Right lobe of liver (tissue), 6 donors: ENCODE measurements around the gene TCF25. TPM values are rescaled to one million over a fixed set of nuclear protein-coding genes. Genes with fewer than 3 reads are reported as not detected.

Experiments
- ATAC-seq, 4 donors: fragments of 200-7000 bp; cut with Tn5 transposase; one replicate each; pipeline ENCODE4 v1.9.1; 2020; ENCODE audit warnings: mild to moderate bottlenecking in 4 of 4, moderate library complexity in 4 of 4
- DNase-seq, 3 donors: peaks; one replicate each; pipeline ENCODE4 v3.0.0-alpha.2; 2020
- H3K27ac ChIP-seq, 3 donors: fragments of 200-600 bp; one replicate each; pipeline ENCODE4 v1.8.0; 2022
- H3K27me3 ChIP-seq, 2 donors: fragments of 200-600 bp; one replicate each; pipeline ENCODE4 v1.8.0; 2022
- H3K36me3 ChIP-seq, 4 donors: fragments of 200-600 bp; sonication (generic) in 1 of 4; one replicate each; pipeline versions ENCODE4 v1.5.1 to v1.8.0; 2017 to 2022; ENCODE audit warnings: control low read depth in 1 of 4
- H3K4me1 ChIP-seq, 4 donors: fragments of 200-600 bp; sonication (generic) in 1 of 4; one replicate each; pipeline versions ENCODE4 v1.5.1 to v1.8.0; 2017 to 2022; ENCODE audit warnings: control low read depth in 1 of 4
- H3K4me3 ChIP-seq, 3 donors: fragments of 200-600 bp; one replicate each; pipeline ENCODE4 v1.8.0; 2022
- H3K9me3 ChIP-seq, 4 donors: fragments of 200-600 bp; sonication (generic) in 1 of 4; one replicate each; pipeline versions ENCODE4 v1.5.1 to v1.8.0; 2017 to 2022; ENCODE audit warnings: control low read depth in 1 of 4
- POLR2A ChIP-seq: fragments of 450-650 bp; IDR thresholded peaks from one replicate; pipeline ENCODE4 v1.6.1; 2017; ENCODE audit warnings: antibody characterized with exemption, mild to moderate bottlenecking
- WGBS: methylation state at CpG from one replicate; pipeline ENCODE4 v1.1.6; 2018; ENCODE audit warnings: low coverage, low lambda C conversion rate; ENCODE audit not compliant: insufficient coverage; ENCODE audit errors: missing lambda C conversion rate; 5-methylcytosine and 5-hydroxymethylcytosine counted together
- intact Hi-C, 2 donors: fragments of 100-400 bp; cut with DNase I; formaldehyde crosslinking; loops; one replicate each; pipeline versions ENCODE4 v1.11.2 to v1.14.1; 2022
- total RNA-seq, 6 experiments: library from RNA; depleted of rRNA in 2 of 6; stranded (reverse); fragments of >200 nt in 2 of 6; fragmentation: NEBNext Ultra II Directional in 3 of 6; extraction: Animal tissue kit (Norgen Biotek cat#: 25700) in 3 of 6; gene quantifications; one replicate each; pipeline versions ENCODE4 v1.1.0 to v1.2.4, GENCODE V29; 2016 to 2023
- TF ChIP-seq, protein P1 (sequence below), 4 donors: fragments of 200-600 bp in 3 of 4; fragments of 450-650 bp in 1 of 4; IDR thresholded peaks; one replicate each; pipeline versions ENCODE4 v1.5.1 to v1.8.0; 2016 to 2022; ENCODE audit warnings: antibody characterized with exemption in 4 of 4, mild to moderate bottlenecking in 2 of 4
- donor health status: DM: no; HTN: yes; CAD: no.
- donor health status: DM: no; HTN: no; CAD: no.
- donor health status: DM: no; HTN: no; CAD: no.
- donor health status: DM: no; HTN: yes; CAD: no.
- donor health status: DM: no; HTN: yes; CAD: no.

Gene TCF25
- total RNA-seq, 6 experiments from 2014 or later, result 66.6 to 91.6 (median 77.9) TPM

DNA sequence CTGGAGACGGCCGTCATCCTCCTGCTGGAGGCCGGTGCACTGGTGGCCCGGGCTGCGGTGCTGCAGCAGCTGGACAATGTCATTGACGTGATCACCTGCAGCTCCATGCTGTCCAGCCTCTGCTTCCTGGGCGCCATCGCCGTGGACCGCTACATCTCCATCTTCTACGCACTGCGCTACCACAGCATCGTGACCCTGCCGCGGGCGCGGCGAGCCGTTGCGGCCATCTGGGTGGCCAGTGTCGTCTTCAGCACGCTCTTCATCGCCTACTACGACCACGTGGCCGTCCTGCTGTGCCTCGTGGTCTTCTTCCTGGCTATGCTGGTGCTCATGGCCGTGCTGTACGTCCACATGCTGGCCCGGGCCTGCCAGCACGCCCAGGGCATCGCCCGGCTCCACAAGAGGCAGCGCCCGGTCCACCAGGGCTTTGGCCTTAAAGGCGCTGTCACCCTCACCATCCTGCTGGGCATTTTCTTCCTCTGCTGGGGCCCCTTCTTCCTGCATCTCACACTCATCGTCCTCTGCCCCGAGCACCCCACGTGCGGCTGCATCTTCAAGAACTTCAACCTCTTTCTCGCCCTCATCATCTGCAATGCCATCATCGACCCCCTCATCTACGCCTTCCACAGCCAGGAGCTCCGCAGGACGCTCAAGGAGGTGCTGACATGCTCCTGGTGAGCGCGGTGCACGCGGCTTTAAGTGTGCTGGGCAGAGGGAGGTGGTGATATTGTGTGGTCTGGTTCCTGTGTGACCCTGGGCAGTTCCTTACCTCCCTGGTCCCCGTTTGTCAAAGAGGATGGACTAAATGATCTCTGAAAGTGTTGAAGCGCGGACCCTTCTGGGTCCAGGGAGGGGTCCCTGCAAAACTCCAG, 46.4 kb downstream of the TCF25 start:
- H3K4me1 ChIP-seq, result peaks cover 0 to 4% (median 0%) of the 10 kb centered on the region in 4 donors
- H3K4me3 ChIP-seq, result no peak overlapping the region
- WGBS, result 65% methylated on average over 10 of the region's 52 CpGs
- no peak overlapping the region for H3K27ac ChIP-seq
- peaks cover 0 to 16% of the 10 kb centered on the region in 2 donors for H3K27me3 ChIP-seq
- TF ChIP-seq, protein P1, sequence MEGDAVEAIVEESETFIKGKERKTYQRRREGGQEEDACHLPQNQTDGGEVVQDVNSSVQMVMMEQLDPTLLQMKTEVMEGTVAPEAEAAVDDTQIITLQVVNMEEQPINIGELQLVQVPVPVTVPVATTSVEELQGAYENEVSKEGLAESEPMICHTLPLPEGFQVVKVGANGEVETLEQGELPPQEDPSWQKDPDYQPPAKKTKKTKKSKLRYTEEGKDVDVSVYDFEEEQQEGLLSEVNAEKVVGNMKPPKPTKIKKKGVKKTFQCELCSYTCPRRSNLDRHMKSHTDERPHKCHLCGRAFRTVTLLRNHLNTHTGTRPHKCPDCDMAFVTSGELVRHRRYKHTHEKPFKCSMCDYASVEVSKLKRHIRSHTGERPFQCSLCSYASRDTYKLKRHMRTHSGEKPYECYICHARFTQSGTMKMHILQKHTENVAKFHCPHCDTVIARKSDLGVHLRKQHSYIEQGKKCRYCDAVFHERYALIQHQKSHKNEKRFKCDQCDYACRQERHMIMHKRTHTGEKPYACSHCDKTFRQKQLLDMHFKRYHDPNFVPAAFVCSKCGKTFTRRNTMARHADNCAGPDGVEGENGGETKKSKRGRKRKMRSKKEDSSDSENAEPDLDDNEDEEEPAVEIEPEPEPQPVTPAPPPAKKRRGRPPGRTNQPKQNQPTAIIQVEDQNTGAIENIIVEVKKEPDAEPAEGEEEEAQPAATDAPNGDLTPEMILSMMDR (IDR thresholded peaks at IDR 0.05), result no peak
- no peak for TF ChIP-seq POLR2A
- no peaks in the 10 kb centered on the region for H3K9me3 ChIP-seq
- DNase-seq (peak in 1 of 3 donors; percentile 42), ATAC-seq (no peak)
- intact Hi-C loops, result no loop called here
- no peaks in the 10 kb centered on the region for H3K36me3 ChIP-seq

DNA sequence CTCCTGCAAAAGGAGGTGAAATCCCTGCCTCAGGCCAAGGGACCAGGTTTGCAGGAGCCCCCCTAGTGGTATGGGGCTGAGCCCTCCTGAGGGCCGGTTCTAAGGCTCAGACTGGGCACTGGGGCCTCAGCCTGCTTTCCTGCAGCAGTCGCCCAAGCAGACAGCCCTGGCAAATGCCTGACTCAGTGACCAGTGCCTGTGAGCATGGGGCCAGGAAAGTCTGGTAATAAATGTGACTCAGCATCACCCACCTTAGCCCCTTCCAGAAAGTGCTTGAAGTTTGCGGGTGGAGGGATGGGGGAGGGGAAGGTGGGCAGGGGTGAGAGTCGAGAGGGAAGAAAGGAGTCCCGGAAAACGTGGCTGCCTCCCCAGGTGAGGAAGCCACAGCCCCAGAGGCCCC, 47.3 kb downstream of the TCF25 start:
- TF ChIP-seq, protein P1 (IDR thresholded peaks at IDR 0.05), result no peak
- TF ChIP-seq POLR2A, result no peak
- H3K27ac ChIP-seq, result no peak overlapping the region
- no peaks in the 10 kb centered on the region for H3K9me3 ChIP-seq
- intact Hi-C loops, result no loop called here
- DNase-seq (no peak), ATAC-seq (no peak)
- peaks cover 0 to 16% of the 10 kb centered on the region in 2 donors for H3K27me3 ChIP-seq
- H3K4me1 ChIP-seq, result peaks cover 0 to 7% (median 0%) of the 10 kb centered on the region in 4 donors
- no peak overlapping the region for H3K4me3 ChIP-seq
- 25% methylated on average over 4 of the region's 6 CpGs for WGBS
- H3K36me3 ChIP-seq, result no peaks in the 10 kb centered on the region

DNA sequence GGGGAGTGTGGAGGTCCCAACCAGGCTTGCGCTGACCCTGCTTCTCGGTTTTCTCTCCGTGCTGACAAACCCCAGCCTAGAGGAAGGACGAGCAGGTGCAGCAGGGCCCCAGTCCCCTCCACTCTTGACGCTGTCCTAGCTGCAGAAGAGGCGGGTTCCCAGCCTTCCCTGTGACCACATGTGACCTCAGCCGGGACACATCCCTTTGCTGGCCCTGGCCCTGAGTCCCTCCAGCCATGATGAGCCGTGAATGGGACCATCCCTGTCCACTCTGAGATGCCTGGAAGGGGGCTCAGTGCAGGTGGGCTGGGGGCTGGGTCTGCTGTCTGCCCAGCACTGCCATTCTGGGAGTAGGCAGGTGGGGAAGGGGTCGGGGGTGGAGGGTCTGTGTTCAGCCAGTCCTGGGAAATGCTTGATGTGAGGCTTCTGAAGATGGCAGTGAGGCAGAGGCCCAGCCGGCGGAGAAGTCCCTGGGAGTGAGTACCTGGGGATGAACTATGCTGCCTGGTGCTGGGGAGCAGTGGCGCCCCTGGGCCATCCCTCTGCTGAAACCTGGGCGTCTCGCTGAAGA, 47.8 kb downstream of the TCF25 start:
- Histone ChIP-seq H3K9me3 (no peaks in the 10 kb centered on the region), H3K4me3 (no peak overlapping the region), H3K36me3 (no peaks in the 10 kb centered on the region), H3K27me3 (peaks cover 0 to 16% of the 10 kb centered on the region in 2 donors), H3K27ac (no peak overlapping the region), H3K4me1 (peaks cover 0 to 12% (median 0%) of the 10 kb centered on the region in 4 donors)
- no peak for ATAC-seq
- WGBS, result 27% methylated on average over 6 of the region's 14 CpGs
- TF ChIP-seq, protein P1 (IDR thresholded peaks at IDR 0.05), result no peak
- DNase-seq, result no peak
- intact Hi-C loops, result no loop called here

DNA sequence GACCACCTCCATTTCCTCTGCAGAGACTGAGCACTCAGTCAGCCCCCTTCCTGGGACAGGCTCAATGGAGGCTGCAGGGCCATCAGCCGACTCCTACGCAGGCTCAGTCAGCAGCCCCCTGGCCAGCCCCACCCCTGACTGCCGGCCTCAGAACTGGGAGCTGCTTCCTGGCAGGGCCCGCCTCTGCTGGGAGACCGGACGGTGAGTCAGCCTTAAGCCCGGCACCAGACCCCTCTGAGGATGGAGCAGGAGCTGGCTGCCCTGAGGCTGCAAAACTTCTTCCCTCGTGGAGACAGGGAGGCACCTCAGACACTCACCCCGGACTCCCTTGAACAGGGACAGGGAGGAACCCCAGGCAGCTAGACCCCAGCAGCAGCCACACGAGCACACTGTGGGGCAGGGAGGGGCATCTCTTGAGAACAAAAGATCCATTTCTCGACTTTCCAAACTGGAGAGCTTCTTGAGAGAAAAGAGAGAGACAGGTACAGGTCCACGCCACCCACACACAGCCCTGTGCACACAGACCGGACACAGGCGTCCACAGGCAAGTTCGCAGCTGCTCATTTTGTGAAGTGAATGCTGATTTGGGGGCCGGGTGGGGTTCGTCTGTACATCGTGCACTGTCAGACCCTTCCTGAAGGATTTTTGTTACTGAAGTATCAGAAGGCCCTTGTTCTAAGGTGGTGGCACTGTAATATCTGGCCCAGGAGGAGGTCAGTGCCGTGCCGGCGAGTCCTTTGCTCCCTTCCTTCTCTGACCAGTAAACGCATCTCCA, 48.5 kb downstream of the TCF25 start:
- Histone ChIP-seq H3K4me3 (peak overlapping the region in 2 of 3 donors; percentile 30 to 40), H3K36me3 (no peaks in the 10 kb centered on the region), H3K4me1 (peaks cover 0 to 16% (median 0%) of the 10 kb centered on the region in 4 donors), H3K27me3 (peaks cover 0 to 16% of the 10 kb centered on the region in 2 donors), H3K9me3 (no peaks in the 10 kb centered on the region), H3K27ac (peak overlapping the region in 1 of 3 donors; percentile 75)
- 2% methylated on average over 7 of the region's 22 CpGs for WGBS
- DNase-seq, result peak in 1 of 3 donors; percentile 77
- TF ChIP-seq, protein P1 (IDR thresholded peaks at IDR 0.05), result no peak
- TF ChIP-seq POLR2A, result peak; percentile 13
- intact Hi-C loops, result no loop called here
- peak; percentile 29 to 64 (median 46) for ATAC-seq
